ENCODE results near the gene HOXD4. TPM values are rescaled to one million over a fixed set of nuclear protein-coding genes. Genes with fewer than 3 reads are reported as not detected.

Gene HOXD4
- total and polyA plus RNA-seq, 3 donors from 2014 or later = 2.7 to 13.3 (median 11.5) TPM

GRCh38 chr2:176142281-176142680, 9.1 kb upstream of the HOXD4 start:
- no peaks in the 10 kb centered on the region for H3K4me1 ChIP-seq
- no peak overlapping the region for H3K27ac ChIP-seq
- DNase-seq = no peak
- no peaks in the 10 kb centered on the region for H3K9me3 ChIP-seq
- 68 to 76% methylated on average over 2 of the region's 2 CpGs for WGBS, 2 donors
- H3K4me3 ChIP-seq = no peak overlapping the region
- no peaks in the 10 kb centered on the region for H3K36me3 ChIP-seq (ENCODE audit: low read depth, missing control alignments)
- no peak for TF ChIP-seq CTCF (IDR thresholded peaks at IDR 0.05)
- TF ChIP-seq POLR2A (IDR thresholded peaks at IDR 0.05) = no peak
- intact Hi-C loops (cut with DNase I; ENCODE audit: low total_unique reads) = loop anchor here (10.0 kb wide), 1 partner anchor 313 kb away; no protein-coding TSS in a partner anchor
- H3K27me3 ChIP-seq = no peaks in the 10 kb centered on the region

GRCh38 chr2:176145085-176145969, 6.0 kb upstream of the HOXD4 start:
- intact Hi-C loops (cut with DNase I; ENCODE audit: low total_unique reads) = loop anchor here (10.0 kb wide), 1 partner anchor 309 kb away; no protein-coding TSS in a partner anchor

GRCh38 chr2:176146101-176146500, 5.2 kb upstream of the HOXD4 start:
- Histone ChIP-seq H3K36me3 (ENCODE audit: low read depth, missing control alignments) (no peaks in the 10 kb centered on the region), H3K27ac (no peak overlapping the region), H3K4me1 (peaks cover 21% of the 10 kb centered on the region), H3K4me3 (no peak overlapping the region), H3K9me3 (no peaks in the 10 kb centered on the region), H3K27me3 (no peaks in the 10 kb centered on the region)
- TF ChIP-seq CTCF (IDR thresholded peaks at IDR 0.05) (no peak), POLR2A (IDR thresholded peaks at IDR 0.05) (no peak)
- intact Hi-C loops (cut with DNase I; ENCODE audit: low total_unique reads) = loop anchor here (10.0 kb wide), 1 partner anchor 309 kb away; no protein-coding TSS in a partner anchor
- 62 to 63% methylated on average over 6 of the region's 6 CpGs for WGBS, 2 donors
- DNase-seq = no peak

More at GRCh38 chr2:176145085-176145969, 6.0 kb upstream of the HOXD4 start:
- 76 to 84% methylated on average over 4 of the region's 4 CpGs for WGBS, 2 donors
- Histone ChIP-seq H3K4me1 (peaks cover 20% of the 10 kb centered on the region), H3K4me3 (no peak overlapping the region), H3K36me3 (ENCODE audit: low read depth, missing control alignments) (no peaks in the 10 kb centered on the region), H3K9me3 (no peaks in the 10 kb centered on the region), H3K27ac (no peak overlapping the region), H3K27me3 (no peaks in the 10 kb centered on the region)
- TF ChIP-seq CTCF (IDR thresholded peaks at IDR 0.05) (no peak), POLR2A (IDR thresholded peaks at IDR 0.05) (no peak)
- no peak for DNase-seq

GRCh38 chr2:176146645-176147044, 4.7 kb upstream of the HOXD4 start:
- DNase-seq = no peak
- Histone ChIP-seq H3K9me3 (no peaks in the 10 kb centered on the region), H3K27ac (no peak overlapping the region), H3K4me3 (no peak overlapping the region), H3K27me3 (no peaks in the 10 kb centered on the region), H3K4me1 (peaks cover 21% of the 10 kb centered on the region), H3K36me3 (ENCODE audit: low read depth, missing control alignments) (no peaks in the 10 kb centered on the region)
- TF ChIP-seq CTCF (IDR thresholded peaks at IDR 0.05) (no peak), POLR2A (IDR thresholded peaks at IDR 0.05) (no peak)
- intact Hi-C loops (cut with DNase I; ENCODE audit: low total_unique reads) = loop anchor here (10.0 kb wide), 1 partner anchor 308 kb away; no protein-coding TSS in a partner anchor
